ENCODE results near the gene CDH4. TPM values are rescaled to one million over a fixed set of nuclear protein-coding genes. Genes with fewer than 3 reads are reported as not detected.

CDH4 gene
- total RNA-seq, 2 experiments from 2014 or later = 0.10 to 0.21 TPM

DNA sequence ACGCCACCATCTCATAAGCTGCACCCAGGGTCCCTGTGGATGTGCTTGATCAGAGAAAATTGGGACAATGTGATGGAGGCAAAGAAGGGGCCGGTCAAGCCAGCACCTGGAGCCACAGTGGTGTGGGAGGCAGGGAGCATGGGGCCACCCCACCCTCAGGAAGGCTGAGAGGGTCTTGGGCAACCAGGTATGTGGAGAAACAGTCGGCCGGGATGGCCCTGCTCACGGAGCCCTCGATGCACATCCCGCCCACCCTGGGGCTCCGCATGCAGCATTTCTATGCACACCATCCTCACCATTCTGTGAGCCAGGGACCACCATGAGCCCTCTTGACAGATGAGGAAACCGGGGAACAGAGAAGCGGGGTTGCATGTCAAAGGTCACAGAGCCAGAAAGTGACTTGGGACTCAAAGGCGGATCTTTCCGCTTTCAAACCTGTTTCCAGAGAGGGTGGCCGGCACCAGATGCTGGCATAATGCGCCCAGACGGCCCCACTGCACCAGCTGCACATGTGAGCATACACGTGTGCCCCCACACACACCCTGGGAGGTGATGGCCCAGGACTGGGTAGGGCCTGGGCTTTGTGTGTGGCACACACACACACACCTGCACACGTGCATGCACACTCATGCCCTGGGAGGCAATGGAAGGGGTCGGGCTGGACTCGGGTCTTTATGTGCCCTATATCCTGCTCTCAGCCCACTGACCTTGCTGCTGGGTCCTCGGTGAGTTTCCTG, 415.2 kb downstream of the CDH4 start:
- intact Hi-C loops (cut with micrococcal nuclease) = no loop called here
- ChIA-PET POLR2A (no interaction called here), CTCF (no interaction called here)
- Mint-ChIP-seq H3K9me3 (no peaks in the 10 kb centered on the region), H3K4me3 (no peak overlapping the region), H3K27ac (no peak overlapping the region), H3K27me3 (no peaks in the 10 kb centered on the region), H3K36me3 (no peaks in the 10 kb centered on the region), H3K4me1 (ENCODE audit: low read depth) (no peaks in the 10 kb centered on the region)
- DNase-seq = no peak

DNA sequence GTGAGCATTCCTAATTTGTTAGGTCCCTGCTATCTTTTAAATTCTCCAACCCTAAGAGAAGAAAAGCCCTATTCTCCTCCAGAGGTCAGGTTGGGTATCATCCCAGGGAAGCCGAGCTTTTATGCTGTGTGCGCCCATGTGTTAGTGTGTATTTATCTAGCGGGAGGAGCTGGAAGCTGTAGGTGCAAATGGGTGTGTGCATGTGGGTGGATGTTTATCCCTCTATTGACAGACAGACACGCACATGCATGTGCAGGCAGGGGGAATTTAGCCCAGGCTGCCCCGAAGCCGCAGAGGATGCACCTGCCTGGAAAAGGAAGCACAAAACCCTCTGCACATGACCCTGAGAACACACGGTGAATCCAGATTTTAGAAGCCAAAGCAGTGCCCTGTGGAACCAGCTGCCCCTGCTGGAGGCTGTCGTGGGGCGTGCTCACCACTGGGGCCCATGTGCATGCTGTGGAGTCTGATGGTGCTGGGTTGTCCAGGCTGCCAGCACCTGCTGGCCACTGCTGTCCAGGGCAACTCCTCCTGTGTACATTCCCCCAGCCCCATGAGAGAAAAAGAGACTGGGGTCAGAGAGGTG, 416.1 kb downstream of the CDH4 start:
- Mint-ChIP-seq H3K27me3 (no peaks in the 10 kb centered on the region), H3K9me3 (no peaks in the 10 kb centered on the region), H3K4me3 (no peak overlapping the region), H3K4me1 (ENCODE audit: low read depth) (no peaks in the 10 kb centered on the region), H3K27ac (no peak overlapping the region), H3K36me3 (no peaks in the 10 kb centered on the region)
- POLR2A ChIA-PET = no interaction called here
- intact Hi-C loops (cut with micrococcal nuclease) = no loop called here
- CTCF ChIA-PET = no interaction called here
- no peak for DNase-seq

DNA sequence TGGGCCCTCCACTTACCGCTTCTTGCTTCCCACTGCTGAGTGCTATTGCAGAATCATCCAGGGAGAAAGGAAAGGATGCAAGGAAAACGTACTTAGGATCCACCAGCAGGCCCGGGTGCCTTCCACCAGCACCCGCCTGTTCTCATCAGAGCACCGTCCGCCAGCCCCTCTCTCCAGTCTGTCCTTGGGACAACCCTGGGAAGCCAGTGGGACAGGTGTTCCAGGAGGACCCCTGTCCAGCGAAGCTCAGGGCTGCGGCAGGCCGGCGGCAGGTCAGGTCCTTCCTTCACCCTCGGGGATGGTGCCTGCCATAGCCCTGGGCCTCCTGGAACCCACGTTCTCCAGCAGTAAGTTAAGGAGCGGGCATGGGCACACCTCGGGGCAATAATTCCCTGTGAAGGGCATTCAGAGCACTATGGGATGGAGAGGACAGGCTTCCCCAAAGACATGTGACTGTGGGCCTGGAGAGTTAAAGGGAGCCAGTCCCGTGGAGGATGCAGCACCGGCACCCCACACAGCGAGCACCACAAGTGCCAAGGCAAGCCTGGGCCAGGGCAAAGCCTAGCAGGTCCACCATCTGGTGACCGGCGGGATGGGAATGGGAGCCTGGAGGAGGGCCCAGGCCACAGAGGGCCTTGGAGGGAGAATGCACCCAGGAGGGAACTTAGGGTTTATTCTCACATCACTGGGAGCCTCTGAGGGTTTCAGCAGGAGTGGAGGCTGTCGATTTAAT, 416.9 kb downstream of the CDH4 start:
- ChIA-PET POLR2A (no interaction called here), CTCF (no interaction called here)
- Mint-ChIP-seq H3K9me3 (no peaks in the 10 kb centered on the region), H3K4me1 (ENCODE audit: low read depth) (no peaks in the 10 kb centered on the region), H3K27ac (no peak overlapping the region), H3K27me3 (no peaks in the 10 kb centered on the region), H3K4me3 (no peak overlapping the region), H3K36me3 (no peaks in the 10 kb centered on the region)
- intact Hi-C loops (cut with micrococcal nuclease) = no loop called here
- DNase-seq = no peak

DNA sequence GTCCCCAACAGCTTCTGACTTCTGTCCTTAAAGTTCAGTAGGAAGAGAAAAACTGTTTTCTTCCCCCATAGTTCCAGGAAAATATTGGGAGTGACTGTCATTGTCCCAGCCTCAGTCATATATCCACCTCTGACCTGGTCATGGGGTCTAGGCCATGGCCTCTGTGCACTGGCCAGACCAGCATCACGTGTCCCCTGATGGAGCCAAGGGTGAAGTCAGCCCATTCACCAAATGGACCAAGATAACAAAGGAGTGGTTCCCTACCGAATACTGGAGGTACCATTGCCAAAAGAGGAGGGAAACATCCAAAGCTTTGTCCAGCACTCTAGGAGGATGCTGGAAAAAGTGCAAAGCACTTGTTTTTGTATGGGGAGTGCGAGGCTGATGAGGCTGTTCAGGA, 418.2 kb downstream of the CDH4 start:
- H3K4me3 Mint-ChIP-seq = no peak overlapping the region
- CTCF ChIA-PET = no interaction called here
- POLR2A ChIA-PET = no interaction called here
- no peak overlapping the region for H3K27ac Mint-ChIP-seq
- no peaks in the 10 kb centered on the region for H3K9me3 Mint-ChIP-seq
- no peaks in the 10 kb centered on the region for H3K4me1 Mint-ChIP-seq (ENCODE audit: low read depth)
- intact Hi-C loops (cut with micrococcal nuclease) = no loop called here
- no peaks in the 10 kb centered on the region for H3K36me3 Mint-ChIP-seq
- no peak for DNase-seq
- H3K27me3 Mint-ChIP-seq = no peaks in the 10 kb centered on the region

DNA sequence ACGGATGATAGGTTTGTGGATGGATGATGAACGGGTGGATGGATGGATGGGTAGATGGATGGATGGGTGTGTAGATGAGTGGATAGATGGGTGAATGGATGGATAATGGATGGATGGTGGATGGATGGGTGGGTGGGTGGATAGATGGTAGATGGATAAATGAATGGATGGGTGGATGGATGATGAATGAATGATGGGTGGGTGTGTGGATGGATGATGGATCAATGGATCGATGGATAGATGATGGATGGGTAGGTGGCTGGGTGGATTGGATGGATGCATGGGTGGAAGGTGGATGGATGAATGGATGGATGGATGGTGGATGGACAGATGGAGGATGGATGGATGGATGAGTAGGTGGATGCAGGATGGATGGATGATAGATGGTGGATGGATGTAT, 419.5 kb downstream of the CDH4 start:
- ChIA-PET CTCF (no interaction called here), POLR2A (no interaction called here)
- intact Hi-C loops (cut with micrococcal nuclease) = no loop called here
- no peak for DNase-seq
- no peak overlapping the region for H3K4me3 Mint-ChIP-seq
- H3K4me1 Mint-ChIP-seq (ENCODE audit: low read depth) = no peaks in the 10 kb centered on the region
- no peak overlapping the region for H3K27ac Mint-ChIP-seq
- no peaks in the 10 kb centered on the region for H3K27me3 Mint-ChIP-seq
- no peaks in the 10 kb centered on the region for H3K36me3 Mint-ChIP-seq
- H3K9me3 Mint-ChIP-seq = no peaks in the 10 kb centered on the region

DNA sequence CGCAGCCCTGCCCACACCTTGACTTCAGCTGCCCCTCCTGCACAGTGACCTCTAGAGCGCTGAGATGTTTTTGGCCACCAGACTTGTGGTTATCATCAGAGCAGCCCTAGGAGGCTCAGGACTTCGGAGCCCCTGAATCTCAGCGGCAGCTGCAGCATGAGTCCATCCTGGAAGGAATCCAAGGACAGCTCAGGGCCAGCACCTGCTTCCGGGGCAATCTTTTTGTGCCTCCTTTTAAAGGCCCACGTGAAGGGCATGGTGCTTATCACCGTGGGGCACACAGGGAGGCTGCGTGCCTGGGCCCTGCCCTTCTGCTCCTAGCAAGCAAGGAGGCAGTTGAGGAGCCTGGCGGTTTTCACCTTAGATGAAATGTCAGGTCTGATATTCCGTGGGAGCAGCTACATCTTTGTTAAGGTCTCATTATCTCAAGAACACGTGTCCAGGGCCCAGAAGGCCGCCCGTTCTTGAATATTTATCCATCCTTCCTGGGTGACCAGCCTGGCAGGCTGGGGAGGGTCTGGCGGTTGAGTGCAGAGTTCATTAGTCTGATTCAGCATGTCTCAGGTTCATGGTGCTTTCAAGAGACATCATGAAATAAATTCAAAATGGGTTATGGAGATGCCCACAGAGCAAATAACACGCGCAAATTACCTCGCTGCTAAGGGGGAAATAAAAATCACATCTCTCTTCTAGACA, 421.2 kb downstream of the CDH4 start:
- Mint-ChIP-seq H3K27ac (no peak overlapping the region), H3K9me3 (no peaks in the 10 kb centered on the region), H3K36me3 (no peaks in the 10 kb centered on the region), H3K4me3 (no peak overlapping the region), H3K4me1 (ENCODE audit: low read depth) (no peaks in the 10 kb centered on the region), H3K27me3 (peaks cover 1% of the 10 kb centered on the region)
- intact Hi-C loops (cut with micrococcal nuclease) = no loop called here
- POLR2A ChIA-PET = no interaction called here
- CTCF ChIA-PET = no interaction called here
- no peak for DNase-seq

DNA sequence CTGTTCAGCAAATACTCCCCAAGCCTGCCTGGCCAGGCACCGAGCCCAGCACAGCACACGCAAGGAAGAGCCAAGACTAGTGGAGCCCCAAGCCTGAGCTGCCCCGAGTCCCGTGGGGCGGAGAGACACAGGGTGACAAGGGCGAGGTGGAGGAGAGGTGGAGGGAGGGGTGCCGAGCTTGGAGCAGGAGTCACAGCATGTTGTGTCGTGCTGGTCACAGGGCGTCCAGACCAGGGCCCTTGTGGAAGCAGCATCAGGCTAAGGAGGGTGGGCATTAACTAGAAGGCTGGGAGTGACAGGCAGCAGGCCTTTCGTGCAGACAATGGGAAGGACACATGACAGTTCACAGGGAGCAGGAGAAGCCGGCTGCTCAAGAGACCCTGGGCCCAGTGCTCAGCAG, 422.1 kb downstream of the CDH4 start:
- Mint-ChIP-seq H3K27ac (no peak overlapping the region), H3K27me3 (peaks cover 1% of the 10 kb centered on the region), H3K36me3 (no peaks in the 10 kb centered on the region), H3K9me3 (no peaks in the 10 kb centered on the region), H3K4me1 (ENCODE audit: low read depth) (no peaks in the 10 kb centered on the region), H3K4me3 (no peak overlapping the region)
- ChIA-PET POLR2A (no interaction called here), CTCF (no interaction called here)
- intact Hi-C loops (cut with micrococcal nuclease) = no loop called here
- no peak for DNase-seq

DNA sequence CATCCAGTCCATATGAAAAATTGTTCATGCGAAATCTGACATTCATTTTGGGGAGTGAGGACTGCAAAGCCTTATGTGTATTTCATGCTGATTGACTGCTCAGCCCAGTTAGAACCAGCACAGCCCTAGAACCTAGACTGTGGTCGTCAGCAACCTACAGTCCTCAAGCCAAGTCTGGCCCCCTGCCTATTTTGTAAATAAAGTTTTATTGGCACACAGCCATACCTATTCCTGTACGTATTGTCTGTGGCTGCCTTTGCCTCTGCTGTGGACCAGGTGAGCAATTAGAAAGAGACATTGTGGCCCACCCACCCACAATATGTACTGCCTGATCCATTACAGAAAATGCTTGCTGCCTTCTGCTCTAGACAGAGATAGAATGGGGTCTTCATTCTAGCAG, 422.6 kb downstream of the CDH4 start:
- CTCF ChIA-PET = no interaction called here
- Mint-ChIP-seq H3K4me3 (no peak overlapping the region), H3K27ac (no peak overlapping the region), H3K4me1 (ENCODE audit: low read depth) (no peaks in the 10 kb centered on the region), H3K27me3 (peaks cover 1% of the 10 kb centered on the region), H3K36me3 (no peaks in the 10 kb centered on the region), H3K9me3 (no peaks in the 10 kb centered on the region)
- DNase-seq = no peak
- intact Hi-C loops (cut with micrococcal nuclease) = no loop called here
- POLR2A ChIA-PET = no interaction called here

DNA sequence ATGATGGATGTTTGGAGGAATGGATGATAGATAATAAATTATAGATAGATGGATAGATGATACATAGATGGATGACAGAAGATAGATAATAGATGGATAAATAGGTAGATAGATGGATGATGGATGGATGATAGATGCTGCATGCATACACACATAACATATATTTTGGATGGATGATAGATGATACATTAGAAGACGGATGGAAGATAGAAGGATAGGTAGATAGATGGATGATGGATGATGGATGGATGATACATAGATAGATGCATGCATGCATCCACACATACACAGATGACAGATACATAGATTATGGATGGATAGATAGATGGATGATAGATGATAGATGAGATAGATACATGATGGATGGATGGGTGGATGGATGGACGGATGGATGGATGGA, 425.9 kb downstream of the CDH4 start:
- CTCF ChIA-PET = no interaction called here
- Mint-ChIP-seq H3K4me1 (ENCODE audit: low read depth) (no peaks in the 10 kb centered on the region), H3K27me3 (peaks cover 1% of the 10 kb centered on the region), H3K27ac (no peak overlapping the region), H3K9me3 (no peaks in the 10 kb centered on the region), H3K36me3 (no peaks in the 10 kb centered on the region), H3K4me3 (no peak overlapping the region)
- DNase-seq = no peak
- intact Hi-C loops (cut with micrococcal nuclease) = no loop called here
- POLR2A ChIA-PET = no interaction called here

DNA sequence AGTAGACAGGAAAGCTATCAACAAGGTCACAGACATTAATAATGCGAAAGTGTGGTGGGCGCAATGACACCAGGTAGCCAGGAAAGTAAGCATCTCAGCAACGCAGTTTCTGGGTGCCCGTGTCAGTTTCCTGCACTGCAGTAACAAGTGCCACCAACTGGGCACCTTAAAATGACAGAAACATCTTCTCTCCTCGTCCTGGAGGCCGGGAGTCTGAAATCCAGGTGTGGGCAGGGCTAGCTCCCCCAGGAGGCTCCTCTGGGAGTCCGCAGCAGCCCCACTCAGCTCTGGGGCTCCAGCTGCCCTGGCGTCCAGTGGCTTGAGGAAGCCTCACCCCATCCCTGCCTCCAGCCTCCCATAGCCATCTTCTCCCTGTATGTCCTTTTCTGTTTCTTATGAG, 426.4 kb downstream of the CDH4 start:
- Mint-ChIP-seq H3K4me1 (ENCODE audit: low read depth) (no peaks in the 10 kb centered on the region), H3K9me3 (no peaks in the 10 kb centered on the region), H3K4me3 (no peak overlapping the region), H3K27ac (no peak overlapping the region), H3K27me3 (peaks cover 1% of the 10 kb centered on the region), H3K36me3 (no peaks in the 10 kb centered on the region)
- CTCF ChIA-PET = no interaction called here
- intact Hi-C loops (cut with micrococcal nuclease) = no loop called here
- POLR2A ChIA-PET = no interaction called here
- DNase-seq = no peak

DNA sequence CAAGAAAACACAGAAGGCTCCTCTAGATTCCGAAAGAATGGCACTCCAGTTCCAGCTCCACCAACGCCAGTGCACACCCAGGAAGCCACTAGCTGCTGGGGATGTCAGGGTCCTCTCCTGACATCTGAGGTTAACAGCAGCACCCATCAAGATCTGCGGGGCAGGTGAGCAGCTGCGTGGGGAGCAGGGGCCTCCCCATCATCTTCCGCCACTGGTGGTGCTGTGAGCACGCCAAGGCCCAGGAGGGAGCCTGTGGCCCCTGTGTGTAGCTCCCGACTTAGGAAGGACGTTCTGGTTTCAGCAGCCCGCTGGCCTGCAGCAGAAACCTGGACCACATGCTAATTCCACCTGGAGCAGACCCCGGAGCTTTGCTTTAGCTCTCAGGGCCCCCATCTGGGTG, 427.4 kb downstream of the CDH4 start:
- Mint-ChIP-seq H3K4me1 (ENCODE audit: low read depth) (no peaks in the 10 kb centered on the region), H3K36me3 (no peaks in the 10 kb centered on the region), H3K4me3 (no peak overlapping the region), H3K9me3 (no peaks in the 10 kb centered on the region), H3K27me3 (peaks cover 1% of the 10 kb centered on the region), H3K27ac (no peak overlapping the region)
- DNase-seq = no peak
- intact Hi-C loops (cut with micrococcal nuclease) = no loop called here
- POLR2A ChIA-PET = interaction anchor here (0.6 kb wide), 1 partner anchor 50 kb away, joined by 3 read pairs; no protein-coding TSS in a partner anchor
- CTCF ChIA-PET = no interaction called here

DNA sequence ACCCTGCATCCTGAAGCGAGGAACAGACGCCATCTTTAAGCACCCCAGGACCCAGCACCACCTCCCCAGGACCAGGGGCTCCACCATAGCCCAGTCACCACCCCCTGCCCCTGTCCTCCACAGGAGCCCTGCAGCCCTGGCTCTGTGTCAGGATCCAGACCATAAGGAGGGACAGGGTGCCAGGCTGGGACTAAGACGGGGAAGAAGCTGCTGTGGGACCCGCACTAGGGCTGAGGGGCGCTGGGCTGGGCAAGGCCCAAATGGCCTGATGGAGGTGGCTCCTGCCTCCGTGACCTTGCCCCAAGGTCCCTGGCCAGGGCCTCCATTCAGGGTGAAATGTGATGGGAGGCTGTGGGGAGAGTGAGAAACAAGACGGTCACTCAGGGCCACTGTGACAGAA, 428.0 kb downstream of the CDH4 start:
- ChIA-PET POLR2A (no interaction called here), CTCF (no interaction called here)
- no peak for DNase-seq
- H3K36me3 Mint-ChIP-seq = no peaks in the 10 kb centered on the region
- peaks cover 3% of the 10 kb centered on the region for H3K27me3 Mint-ChIP-seq
- intact Hi-C loops (cut with micrococcal nuclease) = no loop called here
- no peaks in the 10 kb centered on the region for H3K9me3 Mint-ChIP-seq
- no peak overlapping the region for H3K27ac Mint-ChIP-seq
- H3K4me3 Mint-ChIP-seq = no peak overlapping the region
- H3K4me1 Mint-ChIP-seq (ENCODE audit: low read depth) = no peaks in the 10 kb centered on the region
